Activated CD4-positive, alpha-beta T cell treated with anti-CD3 and anti-CD28 coated beads, Interleukin-2, amount 10 ng/mL, durations not matched to agents 24 days and 14 days (primary cell): ENCODE results near the gene SLC5A9. TPM values are rescaled to one million over a fixed set of nuclear protein-coding genes. Genes with fewer than 3 reads are reported as not detected.
"Not testable (repeated sequence)": the region's sequence is repeated elsewhere in the genome, so short reads cannot be mapped to it uniquely, and the experiment has no call there.

ENCODE experiments used
- DNase-seq: peaks from one replicate; pipeline ENCODE4 v3.0.0; 2022
- H3K27ac Mint-ChIP-seq: one replicate; pipeline ENCODE4 v1.8.0; 2022; ENCODE audit warnings: mild to moderate bottlenecking, mixed read lengths
- H3K27me3 Mint-ChIP-seq: one replicate; pipeline ENCODE4 v1.8.0; 2022; ENCODE audit warnings: mixed read lengths
- H3K36me3 Mint-ChIP-seq: one replicate; pipeline ENCODE4 v1.8.0; 2022; ENCODE audit warnings: low read depth, mild to moderate bottlenecking, mixed read lengths
- H3K4me1 Mint-ChIP-seq: one replicate; pipeline ENCODE4 v1.8.0; 2021; ENCODE audit warnings: mixed read lengths
- H3K4me3 Mint-ChIP-seq: one replicate; pipeline ENCODE4 v1.8.0; 2022; ENCODE audit warnings: mild to moderate bottlenecking, moderate library complexity, mixed read lengths
- H3K9me3 Mint-ChIP-seq: one replicate; pipeline ENCODE4 v1.8.0; 2021; ENCODE audit warnings: mixed read lengths
- intact Hi-C: fragments of 100-400 bp; cut with micrococcal nuclease; formaldehyde crosslinking; loops from one replicate; pipeline ENCODE4 v1.15.1; 2023
- total RNA-seq: library from RNA; stranded (reverse); gene quantifications from 2 replicates; pipeline ENCODE4 v1.2.3, GENCODE V29; 2022

The SLC5A9 gene
- total RNA-seq, 1 donor from 2014 or later = not detected

DNA sequence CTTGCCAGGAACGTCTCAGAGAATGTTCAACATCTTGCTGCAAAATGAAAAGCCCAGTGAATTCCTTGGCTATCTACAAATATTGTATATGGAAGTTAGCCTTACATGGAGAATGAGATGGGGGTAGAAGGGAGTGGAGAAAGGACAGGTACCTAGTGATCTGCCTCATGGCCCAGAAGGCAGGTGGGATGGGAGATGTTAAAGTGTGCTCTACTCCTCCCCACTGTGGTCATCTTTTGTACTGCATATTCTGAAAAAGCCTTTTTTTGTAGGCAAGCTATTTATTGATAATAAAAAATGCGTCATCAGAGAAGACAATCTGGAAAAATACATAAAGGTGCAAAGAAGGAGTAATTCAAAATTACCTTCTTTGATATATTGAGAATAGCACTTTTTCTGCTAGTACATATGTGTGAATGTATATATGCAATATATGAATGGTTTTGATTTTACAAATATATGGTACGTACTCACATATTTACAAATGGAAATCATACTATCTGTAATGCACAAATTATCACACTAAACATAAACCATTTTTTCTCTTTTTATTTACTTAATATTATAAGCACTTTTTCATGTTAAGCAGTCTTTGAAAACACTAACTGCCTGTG is 19.1 kb upstream of the SLC5A9 start:
- DNase-seq = peak; percentile 60
- Mint-ChIP-seq H3K9me3 (no peaks in the 10 kb centered on the region), H3K27me3 (no peaks in the 10 kb centered on the region), H3K27ac (no peak overlapping the region), H3K4me1 (no peaks in the 10 kb centered on the region), H3K36me3 (no peaks in the 10 kb centered on the region), H3K4me3 (no peak overlapping the region)
- intact Hi-C loops = loop anchor here (5.0 kb wide), 1 partner anchor 111 kb away; no protein-coding TSS in a partner anchor

DNA sequence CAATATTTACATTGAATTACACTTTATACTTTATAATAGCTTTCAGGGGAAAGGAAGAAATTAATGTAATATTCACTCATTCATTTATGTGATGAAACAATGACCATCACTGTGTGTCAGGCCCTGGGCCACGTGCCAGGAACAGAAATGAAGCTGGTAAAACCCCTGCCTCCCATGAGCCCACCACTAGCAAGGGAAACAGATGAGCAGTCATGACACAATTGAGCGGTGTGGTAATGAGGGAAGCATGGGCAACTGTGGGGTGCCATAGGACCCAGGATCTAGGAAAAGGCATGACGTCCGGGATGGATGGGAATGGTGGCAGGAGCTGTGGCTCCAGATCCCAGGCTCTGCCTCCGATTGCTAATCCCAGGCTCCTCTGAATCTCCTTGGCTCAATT is 17.0 kb upstream of the SLC5A9 start:
- intact Hi-C loops = no loop called here

DNA sequence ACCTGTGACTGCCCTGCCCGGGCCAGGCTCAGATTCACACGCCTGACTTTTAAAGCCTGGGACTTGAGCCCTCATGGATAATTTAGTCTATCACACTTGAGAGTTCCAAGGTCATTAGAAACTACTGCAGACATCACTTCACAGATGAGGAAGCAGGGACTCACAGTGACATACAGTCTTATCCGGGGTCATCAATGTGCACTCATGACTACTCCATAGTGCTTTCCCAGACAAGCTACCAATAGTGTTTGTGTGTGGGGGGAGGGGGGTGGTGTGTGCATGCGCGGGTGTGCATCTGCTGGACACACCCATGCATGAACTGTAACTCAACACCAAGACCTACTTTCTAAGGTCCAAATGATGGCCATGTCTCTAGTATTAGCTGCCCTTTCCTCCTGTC is 16.1 kb upstream of the SLC5A9 start:
- H3K4me3 Mint-ChIP-seq = no peak overlapping the region
- H3K9me3 Mint-ChIP-seq = no peaks in the 10 kb centered on the region
- H3K4me1 Mint-ChIP-seq = no peaks in the 10 kb centered on the region
- DNase-seq = no peak
- no peaks in the 10 kb centered on the region for H3K36me3 Mint-ChIP-seq
- no peak overlapping the region for H3K27ac Mint-ChIP-seq
- H3K27me3 Mint-ChIP-seq = no peaks in the 10 kb centered on the region
- intact Hi-C loops = no loop called here

More for the DNA sequence above, 17.0 kb upstream of the SLC5A9 start:
- Mint-ChIP-seq H3K9me3 (no peaks in the 10 kb centered on the region), H3K27ac (no peak overlapping the region), H3K36me3 (no peaks in the 10 kb centered on the region), H3K4me3 (no peak overlapping the region), H3K27me3 (no peaks in the 10 kb centered on the region), H3K4me1 (no peaks in the 10 kb centered on the region)
- no peak for DNase-seq

DNA sequence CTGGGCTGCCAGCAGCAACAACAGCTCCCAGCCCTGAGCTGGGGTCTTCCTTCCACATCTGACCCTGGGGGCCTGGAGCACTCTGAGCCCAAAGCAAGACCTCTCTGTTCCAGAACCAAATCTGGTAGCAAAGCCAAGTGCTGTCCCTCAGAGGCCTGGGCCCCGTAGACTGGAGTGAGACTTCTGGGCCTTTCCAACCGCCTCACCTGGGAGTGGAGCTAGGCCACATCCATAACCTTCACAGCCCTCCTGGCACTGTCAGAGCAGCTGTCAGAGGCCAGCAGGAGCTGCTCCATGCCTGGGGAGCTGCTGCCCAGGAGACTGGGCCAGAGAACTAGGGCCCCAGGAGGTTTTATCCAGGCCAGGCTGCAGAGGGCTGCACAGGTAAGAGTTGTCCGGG is 15.4 kb upstream of the SLC5A9 start:
- intact Hi-C loops = no loop called here
- Mint-ChIP-seq H3K4me3 (no peak overlapping the region), H3K27ac (no peak overlapping the region)

DNA sequence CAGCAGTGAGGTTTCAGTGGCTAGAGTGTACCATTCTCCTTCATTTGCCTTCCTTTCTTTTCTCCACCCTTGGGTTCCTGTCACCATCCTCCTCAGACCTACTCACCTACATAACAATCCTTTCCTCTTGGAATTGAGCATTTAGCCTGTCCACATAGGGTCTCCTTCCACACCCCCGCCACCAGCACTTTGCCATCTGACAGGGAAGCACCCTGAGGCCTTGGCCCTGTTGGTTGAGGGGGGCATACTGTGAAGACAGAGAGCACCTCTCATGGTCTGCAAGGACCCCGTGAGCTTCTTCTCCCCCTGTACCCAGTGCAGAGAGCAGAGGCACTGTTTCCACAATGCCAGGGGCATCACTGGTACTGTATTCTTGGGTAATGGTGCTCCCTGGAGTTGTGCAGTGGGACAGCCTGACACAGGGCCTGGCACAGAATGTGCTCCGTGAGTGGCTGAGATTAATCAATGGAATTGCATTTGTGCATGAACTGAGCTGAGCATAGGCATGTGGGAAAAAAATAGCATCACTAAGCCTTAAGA is 14.9 kb upstream of the SLC5A9 start:
- H3K36me3 Mint-ChIP-seq = no peaks in the 10 kb centered on the region
- H3K4me3 Mint-ChIP-seq = no peak overlapping the region
- no peak overlapping the region for H3K27ac Mint-ChIP-seq
- no peaks in the 10 kb centered on the region for H3K9me3 Mint-ChIP-seq
- DNase-seq = no peak
- H3K4me1 Mint-ChIP-seq = no peaks in the 10 kb centered on the region
- no peaks in the 10 kb centered on the region for H3K27me3 Mint-ChIP-seq
- intact Hi-C loops = no loop called here

More for the DNA sequence above, 15.4 kb upstream of the SLC5A9 start:
- no peaks in the 10 kb centered on the region for H3K4me1 Mint-ChIP-seq
- H3K36me3 Mint-ChIP-seq = no peaks in the 10 kb centered on the region
- H3K9me3 Mint-ChIP-seq = no peaks in the 10 kb centered on the region
- H3K27me3 Mint-ChIP-seq = no peaks in the 10 kb centered on the region
- DNase-seq = no peak

DNA sequence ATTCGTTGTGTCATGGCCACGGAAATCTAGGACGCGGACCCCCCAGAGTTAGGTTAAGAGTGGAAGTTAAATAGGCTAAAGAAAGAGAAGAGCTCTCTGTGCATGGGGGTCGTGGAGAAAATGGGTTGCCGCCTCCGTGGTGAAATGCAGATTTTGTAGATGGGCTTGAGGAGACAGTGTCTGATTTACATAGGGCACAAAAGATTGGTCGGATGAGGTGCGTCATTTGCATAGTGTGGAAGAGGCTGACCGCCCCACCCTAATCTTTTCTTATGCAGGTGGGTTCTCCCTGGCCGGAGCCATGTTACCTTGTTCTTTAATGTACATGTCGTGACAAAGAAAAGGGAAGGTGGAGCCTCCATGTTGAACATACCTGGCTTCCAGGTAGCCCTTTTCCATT is 14.3 kb upstream of the SLC5A9 start:
- intact Hi-C loops = no loop called here
- Mint-ChIP-seq H3K27ac (no peak overlapping the region), H3K27me3 (no peaks in the 10 kb centered on the region), H3K4me1 (no peaks in the 10 kb centered on the region), H3K4me3 (no peak overlapping the region), H3K9me3 (no peaks in the 10 kb centered on the region), H3K36me3 (no peaks in the 10 kb centered on the region)
- DNase-seq = no peak

DNA sequence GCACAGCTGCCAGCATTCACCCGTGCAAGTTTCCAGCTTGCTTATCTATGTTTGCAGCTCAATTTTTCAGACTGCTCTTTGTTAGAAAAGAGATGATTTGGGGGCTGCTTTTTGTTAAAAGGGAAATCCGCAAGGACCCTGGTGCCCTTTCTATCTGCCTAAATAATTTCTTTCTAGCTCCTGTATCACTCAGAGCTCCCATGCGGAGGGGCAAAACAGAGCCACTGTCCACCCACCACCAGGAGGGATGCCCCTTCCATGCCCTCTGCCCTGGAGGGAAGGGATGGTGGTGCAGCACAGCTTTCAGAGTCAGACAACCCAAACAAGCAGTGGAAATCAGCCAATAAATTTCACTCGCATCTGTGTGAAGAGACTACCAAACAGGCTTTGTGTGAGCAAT is 13.9 kb upstream of the SLC5A9 start:
- intact Hi-C loops = no loop called here
- H3K27ac Mint-ChIP-seq = no peak overlapping the region
- DNase-seq = no peak
- no peak overlapping the region for H3K4me3 Mint-ChIP-seq
- no peaks in the 10 kb centered on the region for H3K27me3 Mint-ChIP-seq
- H3K9me3 Mint-ChIP-seq = no peaks in the 10 kb centered on the region
- no peaks in the 10 kb centered on the region for H3K36me3 Mint-ChIP-seq
- no peaks in the 10 kb centered on the region for H3K4me1 Mint-ChIP-seq

DNA sequence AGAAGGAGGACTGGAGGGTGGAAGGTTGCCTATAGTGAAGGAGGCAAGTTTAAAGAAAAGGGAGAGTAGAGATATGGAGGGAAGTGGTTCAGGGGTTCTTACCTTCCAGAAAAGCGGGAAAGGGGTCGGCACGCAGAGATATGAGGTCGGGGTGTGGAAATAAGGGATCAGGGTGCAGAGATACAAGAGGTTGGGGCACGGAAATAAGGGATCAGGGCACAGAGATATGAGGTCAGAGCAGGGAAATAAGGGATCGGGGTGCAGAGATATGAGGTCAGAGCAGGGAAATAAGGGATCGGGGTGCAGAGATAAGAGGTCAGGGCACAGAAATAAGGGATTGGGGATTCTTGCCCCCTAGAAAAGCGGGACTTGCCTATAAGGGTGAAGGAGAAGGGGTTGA is 9.1 kb upstream of the SLC5A9 start:
- H3K4me3 Mint-ChIP-seq, H3K9me3 Mint-ChIP-seq, DNase-seq, H3K36me3 Mint-ChIP-seq, H3K4me1 Mint-ChIP-seq, intact Hi-C loops, H3K27ac Mint-ChIP-seq, H3K27me3 Mint-ChIP-seq: not testable (repeated sequence)

DNA sequence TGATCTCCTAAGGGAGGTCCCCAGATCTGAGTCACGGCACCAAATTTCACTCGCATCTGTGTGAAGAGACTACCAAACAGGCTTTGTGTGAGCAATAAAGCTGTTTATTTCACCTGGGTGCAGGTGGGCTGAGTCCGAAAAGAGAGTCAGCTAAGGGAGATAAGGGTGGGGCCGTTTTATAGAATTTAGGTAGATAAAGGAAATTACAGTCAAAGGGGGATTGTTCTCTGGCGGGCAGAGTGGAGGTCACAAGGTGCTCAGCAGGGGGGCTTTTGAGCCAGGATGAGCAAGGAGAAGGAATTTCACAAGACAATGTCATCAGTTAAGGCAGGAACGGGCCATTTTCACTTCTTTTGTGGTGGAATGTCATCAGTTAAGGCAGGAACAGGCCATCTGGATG is 8.2 kb upstream of the SLC5A9 start:
- H3K4me1 Mint-ChIP-seq, DNase-seq, H3K27ac Mint-ChIP-seq, H3K9me3 Mint-ChIP-seq, H3K4me3 Mint-ChIP-seq, H3K36me3 Mint-ChIP-seq, H3K27me3 Mint-ChIP-seq, intact Hi-C loops: not testable (repeated sequence)

DNA sequence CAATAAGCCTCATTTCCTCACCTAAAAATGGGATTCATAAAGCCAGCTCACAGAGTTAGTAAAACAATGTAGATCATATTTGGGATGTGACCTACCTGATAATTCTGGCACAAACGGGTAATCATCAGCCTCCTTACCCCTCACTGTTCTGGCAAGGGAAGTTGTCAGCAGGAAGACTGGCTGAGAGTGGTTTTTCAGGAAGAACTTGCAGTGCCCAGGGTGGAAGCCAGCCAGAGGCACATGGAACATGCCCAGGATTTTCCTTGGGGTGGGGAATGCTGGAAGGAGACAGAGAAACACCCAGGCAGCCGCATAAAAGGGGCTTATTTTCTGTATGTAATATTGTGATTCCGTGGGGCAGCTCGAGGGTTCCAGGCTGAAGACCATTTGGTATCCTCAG is 7.7 kb upstream of the SLC5A9 start:
- Mint-ChIP-seq H3K4me1 (no peaks in the 10 kb centered on the region), H3K27me3 (no peaks in the 10 kb centered on the region), H3K27ac (no peak overlapping the region), H3K4me3 (no peak overlapping the region), H3K36me3 (no peaks in the 10 kb centered on the region), H3K9me3 (no peaks in the 10 kb centered on the region)
- intact Hi-C loops = no loop called here
- no peak for DNase-seq

DNA sequence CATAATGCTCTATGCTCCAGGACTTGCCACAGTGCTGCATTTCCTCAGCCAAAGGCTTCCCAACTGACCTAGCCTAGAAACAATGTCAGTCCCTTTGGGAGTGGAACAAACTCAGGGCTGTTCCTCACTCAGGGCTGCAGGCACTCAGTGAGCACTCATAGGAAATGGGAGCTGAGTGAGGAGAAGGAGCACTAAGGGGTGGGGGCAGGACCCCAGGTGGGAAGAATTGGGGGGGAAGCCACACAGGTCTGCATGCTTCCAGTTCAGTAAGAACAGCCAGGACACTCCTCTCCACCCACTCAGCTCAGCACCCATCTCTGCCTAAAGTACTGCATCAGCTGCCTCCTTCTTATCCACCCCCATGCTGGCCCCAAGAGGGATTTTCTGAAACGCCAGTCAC is 7.3 kb upstream of the SLC5A9 start:
- Mint-ChIP-seq H3K4me3 (no peak overlapping the region), H3K27me3 (no peaks in the 10 kb centered on the region), H3K4me1 (no peaks in the 10 kb centered on the region), H3K27ac (no peak overlapping the region), H3K9me3 (no peaks in the 10 kb centered on the region), H3K36me3 (no peaks in the 10 kb centered on the region)
- DNase-seq = no peak
- intact Hi-C loops = no loop called here

DNA sequence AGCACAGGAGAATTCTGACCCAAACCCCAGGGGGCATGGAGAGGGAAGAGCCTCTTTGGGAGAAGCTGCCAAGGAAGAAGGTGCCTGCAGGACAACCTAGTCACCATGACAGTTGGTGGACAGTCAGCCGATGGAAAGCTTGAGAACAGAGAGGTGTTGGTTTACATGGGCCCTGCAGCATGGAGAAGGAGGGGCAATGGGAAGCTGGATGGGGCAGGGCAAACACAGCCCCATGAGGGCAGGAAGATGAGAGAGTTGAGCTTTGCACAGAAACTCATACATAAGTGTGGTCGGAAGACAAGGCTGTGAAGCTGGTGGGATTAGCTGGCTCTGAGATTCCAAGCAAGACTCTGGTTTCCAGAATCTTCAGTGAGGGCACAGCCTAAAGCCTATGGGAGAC is 6.6 kb upstream of the SLC5A9 start:
- no peak for DNase-seq
- Mint-ChIP-seq H3K4me3 (no peak overlapping the region), H3K27me3 (no peaks in the 10 kb centered on the region), H3K4me1 (no peaks in the 10 kb centered on the region), H3K36me3 (no peaks in the 10 kb centered on the region), H3K27ac (no peak overlapping the region), H3K9me3 (no peaks in the 10 kb centered on the region)
- intact Hi-C loops = no loop called here

DNA sequence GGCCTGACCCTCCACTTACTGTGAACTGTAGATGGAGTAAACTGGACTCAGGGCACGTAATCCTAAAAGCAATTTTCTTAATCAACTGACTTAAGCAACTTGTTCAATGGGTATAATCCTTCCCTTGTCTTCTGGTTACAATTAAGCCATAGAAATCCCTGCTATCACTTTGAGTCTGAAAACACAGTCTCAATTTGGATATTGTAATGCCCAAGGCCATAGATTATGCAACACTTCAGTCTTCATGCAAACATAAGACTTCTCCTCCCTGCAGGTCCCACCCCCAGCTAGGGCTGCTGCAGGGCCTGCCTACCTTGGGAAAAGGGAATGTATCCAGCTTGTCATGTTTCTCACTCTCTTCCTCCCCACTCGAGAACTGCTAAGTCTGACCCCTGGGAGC is 6.2 kb upstream of the SLC5A9 start:
- Mint-ChIP-seq H3K27me3 (no peaks in the 10 kb centered on the region), H3K27ac (no peak overlapping the region)

DNA sequence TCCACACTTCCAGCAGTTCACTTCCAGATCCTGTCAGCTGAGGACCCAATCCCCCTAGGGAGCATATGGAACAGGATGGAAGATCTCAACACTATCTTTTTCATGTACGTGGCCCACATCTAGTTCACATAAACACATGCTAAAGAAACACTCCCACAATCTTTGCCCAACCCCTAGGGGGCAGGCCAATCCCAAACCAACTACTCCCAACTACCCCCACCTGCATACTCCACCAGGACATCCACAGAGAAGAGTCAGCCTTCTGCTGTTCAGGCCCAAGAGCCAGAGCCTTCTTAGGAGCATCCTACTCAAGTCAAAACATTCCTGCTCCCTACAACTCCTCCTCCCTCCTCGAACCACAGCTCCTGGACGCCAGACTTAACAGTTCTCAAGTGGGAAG is 5.6 kb upstream of the SLC5A9 start:
- Mint-ChIP-seq H3K4me3 (no peak overlapping the region), H3K4me1 (no peaks in the 10 kb centered on the region), H3K27ac (no peak overlapping the region), H3K36me3 (no peaks in the 10 kb centered on the region), H3K27me3 (no peaks in the 10 kb centered on the region), H3K9me3 (no peaks in the 10 kb centered on the region)
- intact Hi-C loops = no loop called here
- no peak for DNase-seq

More for the DNA sequence above, 6.2 kb upstream of the SLC5A9 start:
- intact Hi-C loops = no loop called here
- Mint-ChIP-seq H3K9me3 (no peaks in the 10 kb centered on the region), H3K36me3 (no peaks in the 10 kb centered on the region), H3K4me3 (no peak overlapping the region), H3K4me1 (no peaks in the 10 kb centered on the region)
- DNase-seq = no peak

DNA sequence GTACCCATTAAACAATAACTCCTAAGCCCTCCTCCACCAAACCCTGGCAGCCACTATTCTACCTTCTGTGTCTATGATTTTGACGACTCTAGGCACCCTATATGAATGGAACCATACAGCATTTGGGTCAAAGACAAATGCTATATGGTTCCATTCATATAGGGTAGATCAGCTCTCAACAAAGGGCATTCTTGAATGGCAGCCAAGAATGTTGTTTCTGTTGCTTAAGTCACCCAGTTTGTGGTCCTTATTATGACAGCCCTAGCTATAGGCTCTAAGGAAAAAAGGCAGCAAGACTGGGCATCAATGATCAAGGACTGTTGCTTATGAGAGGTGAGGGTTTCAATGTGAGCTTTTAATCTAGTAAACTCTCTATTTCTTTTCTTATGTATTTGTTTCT is 4.7 kb upstream of the SLC5A9 start:
- no peaks in the 10 kb centered on the region for H3K4me1 Mint-ChIP-seq
- no peak for DNase-seq
- H3K9me3 Mint-ChIP-seq = no peaks in the 10 kb centered on the region
- intact Hi-C loops = no loop called here
- no peaks in the 10 kb centered on the region for H3K27me3 Mint-ChIP-seq
- H3K4me3 Mint-ChIP-seq = no peak overlapping the region
- H3K27ac Mint-ChIP-seq = no peak overlapping the region
- no peaks in the 10 kb centered on the region for H3K36me3 Mint-ChIP-seq
